Measurements from ENCODE around the gene TMOD1. TPM values are rescaled to one million over a fixed set of nuclear protein-coding genes. Genes with fewer than 3 reads are reported as not detected.
"Not testable (repeated sequence)": the region's sequence is repeated elsewhere in the genome, so short reads cannot be mapped to it uniquely, and the experiment has no call there.

Gene TMOD1
- total RNA-seq, 1 donor from 2014 or later: 1.6 TPM

DNA sequence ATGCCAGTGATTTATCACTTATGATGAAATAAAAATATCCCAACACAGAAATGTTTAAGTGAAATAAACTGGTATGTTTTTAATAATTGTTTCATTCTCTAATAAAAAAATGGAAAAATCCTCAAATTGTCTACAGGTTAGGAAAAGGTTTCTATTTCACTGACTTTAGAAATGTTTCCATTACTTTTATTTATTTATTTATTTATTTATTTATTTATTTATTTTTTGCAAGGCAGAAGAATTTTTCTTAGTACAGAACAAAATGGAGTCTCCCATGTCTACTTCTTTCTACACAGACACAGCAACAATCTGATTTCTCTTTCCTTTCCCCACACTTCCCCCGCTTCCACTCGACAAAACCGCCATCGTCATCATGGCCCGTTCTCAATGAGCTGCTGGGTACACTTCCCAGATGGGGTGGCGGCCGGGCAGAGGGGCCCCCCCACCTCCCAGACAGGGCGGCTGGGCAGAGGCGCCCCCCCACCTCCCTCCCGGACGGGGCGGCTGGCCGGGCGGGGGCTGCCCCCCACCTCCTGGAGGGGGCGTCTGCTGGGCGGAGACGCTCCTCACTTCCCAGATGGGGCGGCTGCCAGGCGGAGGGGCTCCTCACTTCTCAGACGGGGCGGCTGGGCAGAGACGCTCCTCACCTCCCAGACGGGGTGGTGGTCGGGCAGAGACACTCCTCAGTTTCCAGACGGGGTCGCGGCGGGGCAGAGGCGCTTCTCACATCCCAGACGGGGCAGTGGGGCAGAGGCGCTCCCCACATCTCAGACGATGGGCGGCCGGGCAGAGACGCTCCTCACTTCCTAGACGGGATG lies 3.7 kb upstream of the TMOD1 start:
- intact Hi-C loops (cut with micrococcal nuclease): not testable (repeated sequence)

DNA sequence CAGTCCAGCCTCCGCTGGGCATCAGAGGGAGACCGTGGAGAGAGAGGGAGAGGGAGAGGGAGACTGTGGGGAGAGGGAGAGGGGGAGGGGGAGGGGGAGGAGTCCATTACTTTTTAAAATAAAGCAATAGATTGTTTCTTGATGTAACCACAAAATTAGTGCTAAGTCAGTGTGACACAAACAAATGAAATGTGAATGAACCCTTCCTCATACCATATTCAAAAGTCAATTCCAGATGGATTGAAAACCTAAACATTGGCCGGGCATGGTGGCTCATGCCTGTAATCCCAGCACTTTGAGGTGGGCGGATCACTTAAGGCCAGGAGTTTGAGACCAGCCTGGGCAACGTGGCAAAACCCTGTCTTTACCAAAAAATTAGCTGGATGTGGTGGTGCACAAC lies 2.6 kb upstream of the TMOD1 start:
- intact Hi-C loops (cut with micrococcal nuclease): not testable (repeated sequence)

- intact Hi-C loops (cut with micrococcal nuclease): loop anchor here (5.0 kb wide), 2 partner anchors 57 to 103 kb away; no protein-coding TSS in a partner anchor
Measured at GRCh38 chr9:97500263-97500662, 1.2 kb upstream of the TMOD1 start.

- intact Hi-C loops (cut with micrococcal nuclease): loop anchor here (5.0 kb wide), 2 partner anchors 57 to 103 kb away; no protein-coding TSS in a partner anchor
Measured at GRCh38 chr9:97500765-97501176, 695 bp upstream of the TMOD1 start.

DNA sequence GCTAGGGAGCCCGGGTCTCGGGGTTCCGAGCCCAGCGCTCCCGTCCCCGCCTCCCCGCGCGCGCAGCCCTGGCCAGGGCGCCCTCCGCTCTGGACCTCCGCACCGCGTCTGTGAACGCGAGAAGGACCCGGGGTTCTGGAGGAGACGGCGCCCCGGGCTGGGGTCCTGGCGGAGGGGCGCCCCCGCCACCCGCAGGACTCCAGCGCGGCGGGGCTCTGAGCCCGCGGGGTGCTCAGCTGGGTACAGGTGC lies 431 bp downstream of the TMOD1 start:
- intact Hi-C loops (cut with micrococcal nuclease): loop anchor here (1.0 to 5.0 kb wide), 3 partner anchors 55 to 105 kb away; partner anchors contain the start of gene TDRD7

DNA sequence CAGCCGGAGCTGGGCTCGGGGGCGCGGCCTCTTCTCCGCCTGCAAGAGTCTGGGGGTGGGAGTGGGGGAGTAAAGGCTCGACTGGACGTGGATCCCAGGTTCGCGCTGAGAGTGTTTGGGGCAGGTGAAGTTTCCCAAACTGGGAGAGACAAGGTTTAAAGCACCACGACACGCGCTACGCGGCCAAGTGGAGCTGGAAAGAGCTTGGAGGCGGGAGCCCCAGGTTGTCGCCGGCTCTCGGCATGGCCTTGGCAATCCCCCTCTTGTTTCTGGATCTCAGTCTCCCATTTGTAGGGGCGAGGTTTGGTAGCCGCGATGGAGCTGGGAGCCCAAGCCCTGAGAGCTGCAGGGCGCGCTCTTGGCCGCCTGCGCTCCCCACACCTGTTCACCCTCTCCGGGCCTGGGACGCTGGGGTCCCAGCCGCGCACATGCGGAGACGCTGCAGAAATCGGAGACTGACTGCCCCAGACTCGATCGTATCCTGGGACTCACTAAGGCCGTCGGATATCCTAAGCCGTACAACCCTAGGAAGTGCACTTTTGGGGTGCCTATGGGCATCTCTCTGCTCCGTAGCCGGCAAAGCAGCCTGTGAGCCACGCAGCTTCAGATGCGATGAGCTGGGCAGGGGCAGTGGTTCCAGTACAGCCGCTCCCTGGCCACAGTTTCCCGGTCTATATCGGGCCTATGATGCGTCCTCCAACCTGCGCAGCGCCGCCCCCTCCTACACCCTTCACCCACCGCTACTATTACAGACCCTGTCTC lies 937 bp downstream of the TMOD1 start:
- intact Hi-C loops (cut with micrococcal nuclease): loop anchor here (1.0 to 5.0 kb wide), 3 partner anchors 55 to 105 kb away; partner anchors contain the start of gene TDRD7

GRCh38 chr9:97502984-97503861 lies 1.8 kb downstream of the TMOD1 start:
- intact Hi-C loops (cut with micrococcal nuclease): loop anchor here (1.0 to 5.0 kb wide), 4 partner anchors 8 to 106 kb away; partner anchors contain the start of gene TDRD7

- intact Hi-C loops (cut with micrococcal nuclease): loop anchor here (1.0 to 5.0 kb wide), 3 partner anchors 7 to 107 kb away; no protein-coding TSS in a partner anchor
Measured at GRCh38 chr9:97503862-97504210, 2.4 kb downstream of the TMOD1 start.

GRCh38 chr9:97504381-97505216 lies 3.1 kb downstream of the TMOD1 start:
- intact Hi-C loops (cut with micrococcal nuclease): loop anchor here (5.0 kb wide), 2 partner anchors 53 to 107 kb away; no protein-coding TSS in a partner anchor

GRCh38 chr9:97505845-97506244 lies 4.4 kb downstream of the TMOD1 start:
- intact Hi-C loops (cut with micrococcal nuclease): no loop called here

DNA sequence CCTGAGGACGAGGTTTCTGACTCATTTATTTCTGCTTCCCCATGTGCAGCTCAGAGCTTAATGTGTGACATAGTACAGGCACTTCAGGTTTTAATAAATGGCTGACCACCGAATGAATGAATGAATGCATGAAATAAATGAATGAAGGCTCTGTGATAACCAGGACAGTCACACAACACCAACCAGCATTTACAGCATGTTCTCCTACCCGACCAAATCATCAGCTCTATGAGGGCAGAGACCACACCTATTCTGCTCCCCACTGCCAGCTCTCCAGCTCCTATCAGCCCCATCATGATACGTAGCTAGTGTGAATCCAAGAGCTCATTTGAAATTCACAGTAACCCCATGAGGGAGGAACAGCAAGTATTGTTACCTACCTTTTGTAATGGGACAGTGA lies 4.8 kb downstream of the TMOD1 start:
- intact Hi-C loops (cut with micrococcal nuclease): no loop called here

DNA sequence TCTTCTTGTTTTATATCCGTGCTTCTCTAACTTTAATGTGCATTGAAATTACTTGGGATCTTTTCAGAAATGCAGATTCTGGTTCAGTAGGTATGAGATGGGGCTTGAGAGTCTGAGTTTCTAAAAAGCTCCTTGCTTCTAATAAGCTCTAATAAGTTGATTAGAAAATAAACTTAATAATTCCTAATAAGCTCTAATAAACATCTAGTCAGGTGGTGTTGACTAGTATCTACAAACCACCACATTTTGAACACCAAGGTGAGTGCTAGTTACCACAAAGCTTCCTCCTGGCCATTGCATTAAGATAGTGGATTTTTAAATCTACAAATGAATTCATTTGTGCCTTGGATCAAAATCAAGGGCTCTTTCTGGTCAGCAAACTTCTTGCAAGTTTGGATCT lies 5.3 kb downstream of the TMOD1 start:
- intact Hi-C loops (cut with micrococcal nuclease): no loop called here

GRCh38 chr9:97507428-97507984 lies 6.0 kb downstream of the TMOD1 start:
- intact Hi-C loops (cut with micrococcal nuclease): no loop called here

DNA sequence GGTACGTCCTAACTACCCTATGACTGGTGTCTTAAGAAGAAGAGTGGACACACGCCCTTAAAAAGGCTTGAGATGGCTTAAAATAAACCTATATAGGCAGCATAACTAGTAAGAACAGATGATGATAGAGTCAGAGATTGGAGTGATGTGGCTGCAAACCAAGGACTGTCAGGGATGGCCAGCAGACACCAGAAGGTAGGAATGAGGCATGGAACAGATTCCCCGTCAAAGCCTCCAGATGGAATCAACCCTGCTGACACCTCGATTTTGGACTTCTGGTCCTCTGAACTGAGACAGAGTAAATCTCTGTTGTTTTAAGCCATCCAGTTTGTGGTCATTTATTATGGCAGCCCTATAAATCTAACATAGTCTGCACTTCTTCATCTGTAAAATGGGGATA lies 7.4 kb downstream of the TMOD1 start:
- intact Hi-C loops (cut with micrococcal nuclease): no loop called here

GRCh38 chr9:97510797-97511654 lies 9.6 kb downstream of the TMOD1 start:
- intact Hi-C loops (cut with micrococcal nuclease): loop anchor here (1.0 to 2.0 kb wide), 3 partner anchors 8 to 64 kb away; no protein-coding TSS in a partner anchor

GRCh38 chr9:97511655-97512427 lies 10.4 kb downstream of the TMOD1 start:
- intact Hi-C loops (cut with micrococcal nuclease): loop anchor here (1.0 to 2.0 kb wide), 3 partner anchors 9 to 63 kb away; no protein-coding TSS in a partner anchor

DNA sequence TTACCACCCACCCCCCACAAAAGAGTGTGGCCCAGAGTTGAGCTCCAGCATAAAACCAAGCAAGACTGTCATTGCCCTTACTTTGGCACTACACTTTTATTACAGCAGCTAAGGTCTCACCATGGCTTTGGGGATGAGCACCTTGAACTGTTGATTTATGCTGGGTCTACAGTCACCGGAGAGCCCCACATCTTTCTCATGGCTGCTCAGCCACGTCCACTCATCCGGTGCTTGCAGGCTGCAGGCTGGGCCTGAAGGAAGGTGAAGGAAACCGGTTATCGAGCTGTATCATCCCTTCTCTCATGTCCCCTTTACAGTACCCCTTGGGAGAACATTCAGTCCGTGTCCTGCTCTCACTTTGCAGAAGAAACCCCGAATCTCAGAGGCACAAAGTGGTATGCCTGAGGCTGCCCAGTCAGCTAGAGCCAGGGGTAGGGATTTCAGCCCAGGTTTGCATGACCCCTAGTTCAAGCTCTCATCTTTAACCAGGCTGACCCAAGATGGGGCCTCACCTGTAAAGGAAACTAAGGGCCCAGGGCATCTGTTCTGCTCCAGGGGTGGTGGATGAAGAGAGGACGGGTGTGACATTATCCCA lies 11.6 kb downstream of the TMOD1 start:
- intact Hi-C loops (cut with micrococcal nuclease): no loop called here

DNA sequence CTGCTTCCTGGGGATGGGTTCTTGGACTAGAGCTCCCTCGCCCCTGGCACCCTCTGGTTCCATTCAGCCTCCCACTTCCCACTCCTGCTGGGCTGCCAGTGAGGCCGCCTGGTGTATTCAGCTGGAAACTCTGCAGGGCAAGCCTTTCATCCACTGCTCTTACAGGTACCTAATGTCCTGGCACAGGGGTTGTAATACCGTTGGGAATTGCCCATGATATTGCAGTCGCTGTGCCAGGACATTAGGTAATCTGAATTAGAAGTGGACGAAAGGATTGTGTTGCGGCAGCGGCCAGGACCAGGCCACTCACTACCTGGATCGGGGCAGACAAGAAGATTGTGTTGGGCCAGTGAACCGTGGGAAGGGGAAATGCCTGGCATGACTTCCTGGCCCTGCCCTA lies 13.1 kb downstream of the TMOD1 start:
- intact Hi-C loops (cut with micrococcal nuclease): no loop called here

All from T-helper 1 cell treated with Interleukin-12 subunit alpha and Interleukin-12 subunit beta and Interleukin-4 antibody, amounts not matched to agents 30 ng/mL and 1 ng/mL, for 36 hours (primary cell).